HepG2 (cell line): ENCODE results near the gene PYGB. TPM values are rescaled to one million over a fixed set of nuclear protein-coding genes. Genes with fewer than 3 reads are reported as not detected.

ENCODE experiments used
- ARID2 ChIP-seq: sonication (generic); formaldehyde crosslinking; IDR thresholded peaks from 2 replicates; pipeline ENCODE4 v1.8.1; 2022; ENCODE audit warnings: mild to moderate bottlenecking, missing genetic modification reagents, borderline replicate concordance
- ARID3A ChIP-seq: IDR thresholded peaks from 2 replicates; pipeline ENCODE4 v1.6.1; 2012; ENCODE audit warnings: low read depth, low read length, improper control_type of control experiment
- ELF3 ChIP-seq: IDR thresholded peaks from 2 replicates; pipeline ENCODE4 v1.6.1; 2016; ENCODE audit warnings: missing genetic modification reagents, missing compliant biosample characterization
- EP300 ChIP-seq, 3 experiments: sonication (generic) in 1 of 3; formaldehyde crosslinking in 1 of 3; IDR thresholded peaks; 2 replicates each; pipeline versions ENCODE4 v1.5.1 to v1.6.1; 2011 to 2020; ENCODE audit warnings: low read depth in 2 of 3, low read length in 2 of 3, borderline replicate concordance in 1 of 3, improper control_type of control experiment in 1 of 3, mild to moderate bottlenecking in 1 of 3, missing genetic modification reagents in 1 of 3, moderate library complexity in 1 of 3
- ERF ChIP-seq: IDR thresholded peaks from 2 replicates; pipeline ENCODE4 v1.6.1; 2018; ENCODE audit warnings: missing biosample characterization, missing genetic modification reagents
- GATAD2A ChIP-seq: IDR thresholded peaks from 2 replicates; pipeline ENCODE4 v1.6.1; 2016
- HIC2 ChIP-seq: sonication (generic); formaldehyde crosslinking; IDR thresholded peaks from 2 replicates; pipeline ENCODE4 v1.9.0; 2022; ENCODE audit warnings: low read depth, missing genetic modification reagents
- HNRNPL ChIP-seq: fragments of 200-400 bp; formaldehyde crosslinking; IDR thresholded peaks from 2 replicates; pipeline ENCODE4 v1.6.1; 2017; ENCODE audit warnings: mild to moderate bottlenecking, low read depth, low read length
- MAFK ChIP-seq, 2 experiments: IDR thresholded peaks in 1 of 2; conservative IDR thresholded peaks in 1 of 2; 2 replicates each; pipeline ENCODE4 v1.6.1; 2011; ENCODE audit warnings: improper control_type of control experiment in 2 of 2, low read length in 2 of 2
- PAWR ChIP-seq: sonication (generic); formaldehyde crosslinking; IDR thresholded peaks from 2 replicates; pipeline ENCODE4 v1.4.0; 2020; ENCODE audit warnings: missing genetic modification reagents, mild to moderate bottlenecking, borderline replicate concordance
- RELA ChIP-seq: sonication (generic); formaldehyde crosslinking; IDR thresholded peaks from 2 replicates; pipeline ENCODE4 v1.4.0; 2020; ENCODE audit warnings: missing genetic modification reagents
- SOX6 ChIP-seq, 2 experiments: fragments of 450-650 bp in 1 of 2; sonication (generic) in 1 of 2; formaldehyde crosslinking in 1 of 2; IDR thresholded peaks; 2 replicates each; pipeline versions ENCODE4 v1.4.0 to v1.6.1; 2017 to 2020; ENCODE audit warnings: antibody characterized with exemption in 1 of 2, mild to moderate bottlenecking in 1 of 2, missing genetic modification reagents in 1 of 2
- SP1 ChIP-seq, 2 experiments: fragments of 450-650 bp in 1 of 2; sonication (generic) in 1 of 2; formaldehyde crosslinking in 1 of 2; IDR thresholded peaks; 2 replicates each; pipeline versions ENCODE4 v1.4.0 to v1.6.1; 2016 to 2020; ENCODE audit warnings: missing genetic modification reagents in 1 of 2
- ZFP36L2 ChIP-seq: sonication (generic); formaldehyde crosslinking; IDR thresholded peaks from 2 replicates; pipeline ENCODE4 v1.4.0; 2020; ENCODE audit warnings: missing genetic modification reagents
- ZNF18 ChIP-seq: sonication (generic); formaldehyde crosslinking; IDR thresholded peaks from 2 replicates; pipeline ENCODE4 v1.8.0; 2022; ENCODE audit warnings: mild to moderate bottlenecking, missing genetic modification reagents; ENCODE audit not compliant: insufficient replicate concordance
- ZNF33A ChIP-seq: sonication (generic); formaldehyde crosslinking; IDR thresholded peaks from 2 replicates; pipeline ENCODE4 v1.5.1; 2020; ENCODE audit warnings: missing genetic modification reagents, mild to moderate bottlenecking, moderate library complexity, borderline replicate concordance
- ZNF512B ChIP-seq: sonication (generic); formaldehyde crosslinking; IDR thresholded peaks from 2 replicates; pipeline ENCODE4 v1.5.1; 2020; ENCODE audit warnings: missing genetic modification reagents, mild to moderate bottlenecking, borderline replicate concordance
- ZNF644 ChIP-seq: IDR thresholded peaks from 2 replicates; pipeline ENCODE4 v1.6.1; 2016; ENCODE audit warnings: low read depth
- ZNF670 ChIP-seq: sonication (generic); formaldehyde crosslinking; IDR thresholded peaks from 2 replicates; pipeline ENCODE4 v1.8.0; 2022; ENCODE audit warnings: mild to moderate bottlenecking, missing genetic modification reagents, borderline replicate concordance
- ZNF792 ChIP-seq: IDR thresholded peaks from 2 replicates; pipeline ENCODE4 v1.6.1; 2016
- polyA plus RNA-seq, 8 experiments: library from polyadenylated mRNA; depleted of rRNA in 3 of 8; stranded (reverse) in 7 of 8; unstranded in 1 of 8; fragments of >200 nt; fragmentation: Illumina TruSeq in 4 of 8; extraction: Trizol in 4 of 8; gene quantifications; 2 replicates each; pipeline versions ENCODE4 v1.2.1 to v1.2.3, GENCODE V29; 2011 to 2016; ENCODE audit warnings: low read depth in 4 of 8, missing spikeins in 1 of 8, mixed read lengths in 1 of 8; ENCODE audit not compliant: insufficient read depth in 1 of 8
- total RNA-seq, 5 experiments: library from RNA; depleted of rRNA; stranded (reverse); fragments of >200 nt; fragmentation: Illumina TruSeq; extraction: Trizol; gene quantifications; 2 replicates each; pipeline ENCODE4 v1.2.3, GENCODE V29; 2016; ENCODE audit warnings: low read depth in 1 of 5

Gene PYGB
- total and polyA plus RNA-seq, 2 of the 13 experiments (the other 11 are each of a cell fraction or from before 2014, with no cell fraction given), result 24.2 to 86.3 TPM

- peak; percentile 66; the same call in 1 of the 2 replicates for TF ChIP-seq ZNF512B
- TF ChIP-seq GATAD2A (CRISPR knock-in tag), result peak; percentile 79
- TF ChIP-seq PAWR, result no peak
- no peak for TF ChIP-seq ZNF18
- TF ChIP-seq SOX6 (IDR thresholded peaks at IDR 0.05), result no peak
- TF ChIP-seq SOX6 (CRISPR knock-in tag; IDR thresholded peaks at IDR 0.05), result peak; percentile 48
- TF ChIP-seq ZFP36L2 (CRISPR knock-in tag), result no peak
- no peak for TF ChIP-seq ARID3A
- TF ChIP-seq RELA, result no peak
- TF ChIP-seq ZNF792 (CRISPR knock-in tag), result no peak
- peak; percentile 39; the same call in 1 of the 2 replicates for TF ChIP-seq HIC2
- TF ChIP-seq EP300 (IDR thresholded peaks at IDR 0.05; ENCODE audit: low read depth in 2 of 2, low read length in 2 of 2), result peak in 1 of 2 experiments; percentile 36; a peak in 2 of 4 replicates
- TF ChIP-seq EP300 (CRISPR knock-in tag; IDR thresholded peaks at IDR 0.05; ENCODE audit: borderline replicate concordance), result peak; percentile 52; the same call in 1 of the 2 replicates
- TF ChIP-seq HNRNPL, result peak; percentile 64; the same call in 1 of the 2 replicates
- no peak for TF ChIP-seq ARID2 (CRISPR knock-in tag)
- no peak for TF ChIP-seq MAFK (conservative IDR thresholded peaks at IDR 0.05 in 1 of 2, IDR thresholded peaks at IDR 0.05 in 1 of 2; ENCODE audit: low read length in 2 of 2)
- peak; percentile 88 for TF ChIP-seq ZNF644 (CRISPR knock-in tag)
- TF ChIP-seq ZNF33A, result no peak
- peak; percentile 86 for TF ChIP-seq ELF3 (CRISPR knock-in tag)
- TF ChIP-seq SP1 (IDR thresholded peaks at IDR 0.05), result no peak
- TF ChIP-seq SP1 (CRISPR knock-in tag; IDR thresholded peaks at IDR 0.05), result 0 out of 2 replicates have a peak, but pooled peaks have one; percentile 15
- TF ChIP-seq ERF (CRISPR knock-in tag), result peak; percentile 35; the same call in 1 of the 2 replicates
- TF ChIP-seq ZNF670 (CRISPR knock-in tag), result no peak
These were observed 14.7 kb upstream of the PYGB start (continued) for GRCh38 chr20:25233016-25233772.
